HepG2 (cell line): ENCODE results near the gene CCDC154. TPM values are rescaled to one million over a fixed set of nuclear protein-coding genes. Genes with fewer than 3 reads are reported as not detected.

Experiments
- AFF4 ChIP-seq: sonication (generic); formaldehyde crosslinking; IDR thresholded peaks from 2 replicates; pipeline ENCODE4 v1.4.0; 2020; ENCODE audit warnings: missing genetic modification reagents
- EHMT2 ChIP-seq: fragments of 200-600 bp; sonication (generic); IDR thresholded peaks from 2 replicates; pipeline ENCODE4 v1.7.0; 2017; ENCODE audit warnings: antibody characterized with exemption, low read depth, low read length, borderline replicate concordance
- LBX2 ChIP-seq: sonication (generic); formaldehyde crosslinking; IDR thresholded peaks from 2 replicates; pipeline ENCODE4 v1.5.0; 2020; ENCODE audit warnings: missing genetic modification reagents, mild to moderate bottlenecking, borderline replicate concordance
- RBAK ChIP-seq: sonication (generic); formaldehyde crosslinking; IDR thresholded peaks from 2 replicates; pipeline ENCODE4 v1.5.1; 2020; ENCODE audit warnings: mild to moderate bottlenecking, missing genetic modification reagents
- RBM39 ChIP-seq: fragments of 200-400 bp; formaldehyde crosslinking; IDR thresholded peaks from one replicate; pipeline ENCODE4 v1.6.1; 2018; ENCODE audit warnings: antibody characterized with exemption, mild to moderate bottlenecking, low read depth, low read length; ENCODE audit not compliant: poor library complexity, severe bottlenecking
- SIX1 ChIP-seq: sonication (generic); formaldehyde crosslinking; IDR thresholded peaks from 2 replicates; pipeline ENCODE4 v1.4.0; 2020; ENCODE audit warnings: missing genetic modification reagents, borderline replicate concordance
- SOX13 ChIP-seq, 3 experiments: fragments of 450-650 bp in 1 of 3; sonication (generic) in 1 of 3; formaldehyde crosslinking in 1 of 3; IDR thresholded peaks in 2 of 3; conservative IDR thresholded peaks in 1 of 3; 2 replicates each; pipeline versions ENCODE4 v1.5.0 to v1.6.1; 2016 to 2020; ENCODE audit warnings: antibody characterized with exemption in 1 of 3, mild to moderate bottlenecking in 1 of 3, missing compliant biosample characterization in 1 of 3, missing genetic modification reagents in 1 of 3, moderate library complexity in 1 of 3
- TBX3 ChIP-seq: fragments of 450-650 bp; IDR thresholded peaks from 2 replicates; pipeline ENCODE4 v1.6.1; 2017; ENCODE audit warnings: antibody characterized with exemption, mild to moderate bottlenecking, inconsistent platforms, borderline replicate concordance
- YY1 ChIP-seq: IDR thresholded peaks from 2 replicates; pipeline ENCODE4 v1.6.1; 2011; ENCODE audit warnings: low read length, low read depth, moderate library complexity, mild to moderate bottlenecking; ENCODE audit not compliant: insufficient read depth, insufficient replicate concordance
- ZNF205 ChIP-seq: IDR thresholded peaks from 2 replicates; pipeline ENCODE4 v1.6.1; 2018; ENCODE audit warnings: missing biosample characterization, missing genetic modification reagents
- ZNF207 ChIP-seq: fragments of 450-650 bp; IDR thresholded peaks from 2 replicates; pipeline ENCODE4 v1.6.1; 2016; ENCODE audit warnings: antibody characterized with exemption, borderline replicate concordance
- ZNF512 ChIP-seq: sonication (generic); formaldehyde crosslinking; IDR thresholded peaks from 2 replicates; pipeline ENCODE4 v1.4.0; 2020; ENCODE audit warnings: mild to moderate bottlenecking, missing genetic modification reagents
- ZNF770 ChIP-seq: sonication (generic); formaldehyde crosslinking; IDR thresholded peaks from 2 replicates; pipeline ENCODE4 v1.5.0; 2020; ENCODE audit warnings: mild to moderate bottlenecking, missing genetic modification reagents
- polyA plus RNA-seq, 8 experiments: library from polyadenylated mRNA; depleted of rRNA in 3 of 8; stranded (reverse) in 7 of 8; unstranded in 1 of 8; fragments of >200 nt; fragmentation: Illumina TruSeq in 4 of 8; extraction: Trizol in 4 of 8; gene quantifications; 2 replicates each; pipeline versions ENCODE4 v1.2.1 to v1.2.3, GENCODE V29; 2011 to 2016; ENCODE audit warnings: low read depth in 4 of 8, missing spikeins in 1 of 8, mixed read lengths in 1 of 8; ENCODE audit not compliant: insufficient read depth in 1 of 8
- total RNA-seq, 5 experiments: library from RNA; depleted of rRNA; stranded (reverse); fragments of >200 nt; fragmentation: Illumina TruSeq; extraction: Trizol; gene quantifications; 2 replicates each; pipeline ENCODE4 v1.2.3, GENCODE V29; 2016; ENCODE audit warnings: low read depth in 1 of 5
- TF ChIP-seq, protein P1 (sequence below): sonication (generic); formaldehyde crosslinking; IDR thresholded peaks from 2 replicates; pipeline ENCODE4 v1.4.0; 2020; ENCODE audit warnings: mild to moderate bottlenecking, missing genetic modification reagents, borderline replicate concordance

Gene CCDC154
- total and polyA plus RNA-seq, 2 of the 13 experiments (the other 11 are each of a cell fraction or from before 2014, with no cell fraction given) = 0.92 to 1.5 TPM

DNA sequence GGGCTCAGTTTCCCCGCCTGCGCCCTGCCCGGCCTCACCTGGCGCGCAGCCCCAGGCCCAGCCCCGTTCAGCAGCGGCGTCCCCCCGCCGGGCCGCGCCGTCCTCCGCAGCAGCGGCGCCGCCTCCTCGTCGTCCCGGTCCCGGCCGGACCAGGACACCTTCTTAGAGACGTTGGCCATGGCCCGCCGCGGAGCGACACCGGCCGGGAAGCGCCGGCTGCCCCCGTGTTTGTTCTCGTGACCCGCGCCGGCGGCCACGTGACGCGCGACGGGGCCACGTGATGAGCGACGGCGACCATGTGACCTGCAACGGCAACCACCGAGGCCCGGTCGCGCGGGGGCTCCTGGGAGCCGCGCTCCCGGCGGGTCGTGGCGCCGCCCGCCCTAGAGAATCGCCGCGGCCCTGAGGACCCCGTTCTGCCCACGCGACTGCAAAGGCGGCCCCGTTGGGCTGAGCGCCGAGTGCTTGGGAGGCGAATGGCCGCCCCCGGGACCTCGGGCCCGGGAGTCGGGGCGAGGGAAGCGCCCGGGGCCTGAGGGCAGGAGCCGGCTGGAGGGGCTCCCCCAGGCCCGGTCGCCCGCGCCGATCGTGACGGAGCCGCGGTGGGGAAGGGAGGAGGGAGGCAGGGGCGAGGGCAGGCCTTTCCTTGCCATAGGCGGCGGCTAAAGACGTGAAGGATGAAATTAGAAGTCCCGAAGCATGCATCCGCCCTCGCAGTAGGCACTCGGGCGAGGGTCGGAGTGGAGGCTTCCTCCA, 30.6 kb upstream of the CCDC154 start, which contains the start of gene CLCN7 (continued):
- TF ChIP-seq ZNF512 (CRISPR knock-in tag) (no peak), TBX3 (no peak), SIX1 (CRISPR knock-in tag) (no peak), ZNF207 (no peak), LBX2 (CRISPR knock-in tag) (peak; percentile 81; the same call in 1 of the 2 replicates), EHMT2 (no peak), RBAK (CRISPR knock-in tag) (no peak), AFF4 (0 out of 2 replicates have a peak, but pooled peaks have one; percentile 37), YY1 (peak; percentile 62), ZNF770 (CRISPR knock-in tag) (no peak), RBM39 (peak; percentile 65), SOX13 (IDR thresholded peaks at IDR 0.05) (no peak), SOX13 (CRISPR knock-in tag; conservative IDR thresholded peaks at IDR 0.05 in 1 of 2, IDR thresholded peaks at IDR 0.05 in 1 of 2) (peak in 1 of 2 experiments; percentile 62; a peak in 1 of 4 replicates), ZNF205 (CRISPR knock-in tag) (peak; percentile 88; the same call in 1 of the 2 replicates)
- TF ChIP-seq, protein P1, sequence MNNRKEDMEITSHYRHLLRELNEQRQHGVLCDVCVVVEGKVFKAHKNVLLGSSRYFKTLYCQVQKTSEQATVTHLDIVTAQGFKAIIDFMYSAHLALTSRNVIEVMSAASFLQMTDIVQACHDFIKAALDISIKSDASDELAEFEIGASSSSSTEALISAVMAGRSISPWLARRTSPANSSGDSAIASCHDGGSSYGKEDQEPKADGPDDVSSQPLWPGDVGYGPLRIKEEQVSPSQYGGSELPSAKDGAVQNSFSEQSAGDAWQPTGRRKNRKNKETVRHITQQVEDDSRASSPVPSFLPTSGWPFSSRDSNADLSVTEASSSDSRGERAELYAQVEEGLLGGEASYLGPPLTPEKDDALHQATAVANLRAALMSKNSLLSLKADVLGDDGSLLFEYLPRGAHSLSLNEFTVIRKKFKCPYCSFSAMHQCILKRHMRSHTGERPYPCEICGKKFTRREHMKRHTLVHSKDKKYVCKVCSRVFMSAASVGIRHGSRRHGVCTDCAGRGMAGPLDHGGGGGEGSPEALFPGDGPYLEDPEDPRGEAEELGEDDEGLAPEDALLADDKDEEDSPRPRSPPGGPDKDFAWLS (CRISPR knock-in tag) = no peak
